HepG2 (cell line): ENCODE data around the gene PDSS2. TPM values are rescaled to one million over a fixed set of nuclear protein-coding genes. Genes with fewer than 3 reads are reported as not detected.

Experiments used
- ARID3A ChIP-seq: IDR thresholded peaks from 2 replicates; pipeline ENCODE4 v1.6.1; 2012; ENCODE audit warnings: low read depth, low read length, improper control_type of control experiment
- BRF2 ChIP-seq: sonication (generic); formaldehyde crosslinking; IDR thresholded peaks from 2 replicates; pipeline ENCODE4 v1.8.1; 2022; ENCODE audit warnings: mild to moderate bottlenecking, missing genetic modification reagents
- ELF4 ChIP-seq: sonication (generic); formaldehyde crosslinking; IDR thresholded peaks from 2 replicates; pipeline ENCODE4 v1.5.0; 2020; ENCODE audit warnings: missing genetic modification reagents, mild to moderate bottlenecking, moderate library complexity, borderline replicate concordance
- FOXP1 ChIP-seq, 2 experiments: fragments of 450-650 bp in 1 of 2; IDR thresholded peaks; 2 replicates each; pipeline ENCODE4 v1.6.1; 2017 to 2018; ENCODE audit warnings: antibody characterized with exemption in 1 of 2
- HNF1B ChIP-seq: sonication (generic); formaldehyde crosslinking; IDR thresholded peaks from 2 replicates; pipeline ENCODE4 v1.5.1; 2020; ENCODE audit warnings: mild to moderate bottlenecking, moderate library complexity, missing genetic modification reagents
- IKZF4 ChIP-seq: sonication (generic); formaldehyde crosslinking; IDR thresholded peaks from 2 replicates; pipeline ENCODE4 v1.5.1; 2020; ENCODE audit warnings: borderline replicate concordance, mild to moderate bottlenecking, low read depth, missing genetic modification reagents; ENCODE audit errors: not compliant biosample characterization
- JUND ChIP-seq: sonication (generic); formaldehyde crosslinking; IDR thresholded peaks from 2 replicates; pipeline ENCODE4 v1.8.0; 2022; ENCODE audit warnings: mild to moderate bottlenecking, missing genetic modification reagents
- MAFG ChIP-seq: sonication (generic); formaldehyde crosslinking; IDR thresholded peaks from 2 replicates; pipeline ENCODE4 v1.5.1; 2020; ENCODE audit warnings: mild to moderate bottlenecking, missing genetic modification reagents
- TIGD3 ChIP-seq: sonication (generic); formaldehyde crosslinking; IDR thresholded peaks from 2 replicates; pipeline ENCODE4 v1.5.1; 2020; ENCODE audit warnings: mild to moderate bottlenecking, missing genetic modification reagents, borderline replicate concordance
- WIZ ChIP-seq: sonication (generic); formaldehyde crosslinking; IDR thresholded peaks from 2 replicates; pipeline ENCODE4 v1.5.1; 2020; ENCODE audit warnings: mild to moderate bottlenecking, missing genetic modification reagents
- YEATS2 ChIP-seq: sonication (generic); formaldehyde crosslinking; IDR thresholded peaks from 2 replicates; pipeline ENCODE4 v1.4.0; 2020; ENCODE audit warnings: missing genetic modification reagents, borderline replicate concordance
- ZBTB33 ChIP-seq: sonication (generic); formaldehyde crosslinking; IDR thresholded peaks from 2 replicates; pipeline ENCODE4 v1.4.0; 2020; ENCODE audit warnings: missing genetic modification reagents
- ZMYM4 ChIP-seq: sonication (generic); formaldehyde crosslinking; IDR thresholded peaks from 2 replicates; pipeline ENCODE4 v1.8.1; 2023; ENCODE audit warnings: mild to moderate bottlenecking, missing genetic modification reagents
- ZNF280B ChIP-seq: sonication (generic); formaldehyde crosslinking; IDR thresholded peaks from 2 replicates; pipeline ENCODE4 v1.5.0; 2020; ENCODE audit warnings: missing genetic modification reagents, mild to moderate bottlenecking, borderline replicate concordance
- ZNF704 ChIP-seq: sonication (generic); formaldehyde crosslinking; IDR thresholded peaks from 2 replicates; pipeline ENCODE4 v1.8.1; 2023; ENCODE audit warnings: mild to moderate bottlenecking, inconsistent platforms, moderate library complexity, missing genetic modification reagents, borderline replicate concordance
- ZNF775 ChIP-seq: sonication (generic); formaldehyde crosslinking; IDR thresholded peaks from 2 replicates; pipeline ENCODE4 v1.4.0; 2020; ENCODE audit warnings: missing genetic modification reagents, mild to moderate bottlenecking, moderate library complexity, borderline replicate concordance
- ZNF788 ChIP-seq: sonication (generic); formaldehyde crosslinking; IDR thresholded peaks from 2 replicates; pipeline ENCODE4 v1.5.0; 2020; ENCODE audit warnings: mild to moderate bottlenecking, missing genetic modification reagents, borderline replicate concordance
- polyA plus RNA-seq, 8 experiments: library from polyadenylated mRNA; depleted of rRNA in 3 of 8; stranded (reverse) in 7 of 8; unstranded in 1 of 8; fragments of >200 nt; fragmentation: Illumina TruSeq in 4 of 8; extraction: Trizol in 4 of 8; gene quantifications; 2 replicates each; pipeline versions ENCODE4 v1.2.1 to v1.2.3, GENCODE V29; 2011 to 2016; ENCODE audit warnings: low read depth in 4 of 8, missing spikeins in 1 of 8, mixed read lengths in 1 of 8; ENCODE audit not compliant: insufficient read depth in 1 of 8
- total RNA-seq, 5 experiments: library from RNA; depleted of rRNA; stranded (reverse); fragments of >200 nt; fragmentation: Illumina TruSeq; extraction: Trizol; gene quantifications; 2 replicates each; pipeline ENCODE4 v1.2.3, GENCODE V29; 2016; ENCODE audit warnings: low read depth in 1 of 5

Gene PDSS2
- total and polyA plus RNA-seq, 2 of the 13 experiments (the other 11 are each of a cell fraction or from before 2014, with no cell fraction given): 16.2 to 17.0 TPM

- TF ChIP-seq BRF2 (CRISPR knock-in tag): no peak
- TF ChIP-seq WIZ (CRISPR knock-in tag): no peak
- peak; percentile 61; the same call in 1 of the 2 replicates for TF ChIP-seq ZMYM4 (CRISPR knock-in tag)
- TF ChIP-seq ZNF775 (CRISPR knock-in tag): no peak
- TF ChIP-seq ZNF788: no peak
- TF ChIP-seq HNF1B (CRISPR knock-in tag): peak; percentile 43; the same call in 1 of the 2 replicates
- peak; percentile 44; the same call in 1 of the 2 replicates for TF ChIP-seq ZNF704 (CRISPR knock-in tag)
- no peak for TF ChIP-seq YEATS2 (CRISPR knock-in tag)
- no peak for TF ChIP-seq IKZF4 (CRISPR knock-in tag)
- TF ChIP-seq JUND (CRISPR knock-in tag): no peak
- TF ChIP-seq ELF4: peak; percentile 44; the same call in 1 of the 2 replicates
- TF ChIP-seq ZBTB33: no peak
- TF ChIP-seq TIGD3: no peak
- TF ChIP-seq ZNF280B (CRISPR knock-in tag): 0 out of 2 replicates have a peak, but pooled peaks have one; percentile 16
- TF ChIP-seq ARID3A: no peak
- no peak for TF ChIP-seq MAFG (CRISPR knock-in tag)
- no peak for TF ChIP-seq FOXP1 (IDR thresholded peaks at IDR 0.05)
- TF ChIP-seq FOXP1 (CRISPR knock-in tag; IDR thresholded peaks at IDR 0.05): no peak
Measured at GRCh38 chr6:107115695-107116327, 343.6 kb downstream of the PDSS2 start (continued).
